Epithelial cell of proximal tubule (primary cell): Measurements from ENCODE around the gene CAPZB. TPM values are rescaled to one million over a fixed set of nuclear protein-coding genes. Genes with fewer than 3 reads are reported as not detected.

Experiments
- DNase-seq: peaks from one replicate; pipeline ENCODE4 v3.0.0-alpha.2; 2011; ENCODE audit warnings: low read depth
- H3K4me3 ChIP-seq: 2 replicates; pipeline ENCODE4 v1.5.1; 2011; ENCODE audit warnings: low read depth, mild to moderate bottlenecking, low read length
- total RNA-seq: library from RNA; depleted of rRNA; stranded (reverse); fragments of >200 nt; gene quantifications from 2 replicates; pipeline ENCODE4 v1.2.3, GENCODE V29; 2015
- TF ChIP-seq, protein P1 (sequence below): conservative IDR thresholded peaks from 2 replicates; pipeline ENCODE4 v1.5.1; 2012; ENCODE audit warnings: low read depth, mild to moderate bottlenecking, low read length

Gene CAPZB
- total RNA-seq, 1 donor from 2014 or later = 74.9 TPM

DNA sequence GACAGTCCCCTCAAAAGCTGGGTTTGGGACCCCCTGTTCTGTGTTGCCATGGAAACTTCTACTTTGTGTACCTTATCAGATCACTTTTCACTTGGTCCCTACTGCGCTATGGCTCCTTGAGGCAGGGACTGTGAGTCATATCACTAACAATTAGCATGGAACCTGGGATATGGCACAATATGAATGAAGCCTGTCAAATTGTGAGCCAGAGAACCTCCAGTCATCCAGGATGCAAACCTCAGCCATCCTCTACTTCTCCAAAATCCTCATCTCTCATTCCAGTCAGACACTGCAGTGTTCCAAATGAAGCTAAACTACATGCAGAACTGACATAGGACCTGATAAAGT lies 11.2 kb upstream of the CAPZB start:
- DNase-seq = no peak
- H3K4me3 ChIP-seq = no peak overlapping the region
- TF ChIP-seq, protein P1, sequence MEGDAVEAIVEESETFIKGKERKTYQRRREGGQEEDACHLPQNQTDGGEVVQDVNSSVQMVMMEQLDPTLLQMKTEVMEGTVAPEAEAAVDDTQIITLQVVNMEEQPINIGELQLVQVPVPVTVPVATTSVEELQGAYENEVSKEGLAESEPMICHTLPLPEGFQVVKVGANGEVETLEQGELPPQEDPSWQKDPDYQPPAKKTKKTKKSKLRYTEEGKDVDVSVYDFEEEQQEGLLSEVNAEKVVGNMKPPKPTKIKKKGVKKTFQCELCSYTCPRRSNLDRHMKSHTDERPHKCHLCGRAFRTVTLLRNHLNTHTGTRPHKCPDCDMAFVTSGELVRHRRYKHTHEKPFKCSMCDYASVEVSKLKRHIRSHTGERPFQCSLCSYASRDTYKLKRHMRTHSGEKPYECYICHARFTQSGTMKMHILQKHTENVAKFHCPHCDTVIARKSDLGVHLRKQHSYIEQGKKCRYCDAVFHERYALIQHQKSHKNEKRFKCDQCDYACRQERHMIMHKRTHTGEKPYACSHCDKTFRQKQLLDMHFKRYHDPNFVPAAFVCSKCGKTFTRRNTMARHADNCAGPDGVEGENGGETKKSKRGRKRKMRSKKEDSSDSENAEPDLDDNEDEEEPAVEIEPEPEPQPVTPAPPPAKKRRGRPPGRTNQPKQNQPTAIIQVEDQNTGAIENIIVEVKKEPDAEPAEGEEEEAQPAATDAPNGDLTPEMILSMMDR = no peak

DNA sequence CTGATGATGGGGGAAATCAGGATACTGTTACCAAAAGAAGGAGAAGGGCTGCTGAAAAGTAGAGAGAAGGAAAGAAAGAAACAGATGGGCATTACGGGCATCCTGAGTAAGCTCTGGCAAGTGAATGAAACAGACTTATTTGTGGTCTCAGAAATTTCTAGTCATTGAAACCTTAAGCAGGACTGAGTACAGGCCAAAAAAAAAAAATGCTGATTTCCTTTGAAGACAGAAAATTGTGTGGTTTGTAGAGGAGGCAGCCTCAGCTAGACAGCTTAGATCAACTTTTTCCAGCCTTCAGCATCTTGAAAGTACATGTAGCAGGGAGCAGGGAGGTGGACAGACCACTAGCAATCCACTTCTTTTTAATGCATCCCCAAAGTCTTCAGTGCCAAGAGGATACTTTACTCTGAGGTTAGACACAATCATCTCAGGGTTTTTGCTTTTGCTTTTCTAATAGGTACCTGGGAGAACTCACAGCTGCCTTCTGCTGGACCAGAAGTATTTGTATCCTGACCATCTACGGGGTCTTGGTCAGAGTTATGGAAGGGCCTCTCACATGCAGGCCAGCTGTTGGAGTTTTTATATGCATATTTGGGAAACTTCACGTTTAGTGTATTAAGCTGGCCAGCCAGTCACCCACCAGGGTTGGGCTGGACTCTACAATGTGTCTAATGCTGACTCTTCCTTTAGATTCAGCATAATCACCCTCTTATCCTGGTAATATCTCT lies 10.6 kb upstream of the CAPZB start:
- DNase-seq = no peak
- TF ChIP-seq, protein P1 = no peak
- H3K4me3 ChIP-seq = no peak overlapping the region

DNA sequence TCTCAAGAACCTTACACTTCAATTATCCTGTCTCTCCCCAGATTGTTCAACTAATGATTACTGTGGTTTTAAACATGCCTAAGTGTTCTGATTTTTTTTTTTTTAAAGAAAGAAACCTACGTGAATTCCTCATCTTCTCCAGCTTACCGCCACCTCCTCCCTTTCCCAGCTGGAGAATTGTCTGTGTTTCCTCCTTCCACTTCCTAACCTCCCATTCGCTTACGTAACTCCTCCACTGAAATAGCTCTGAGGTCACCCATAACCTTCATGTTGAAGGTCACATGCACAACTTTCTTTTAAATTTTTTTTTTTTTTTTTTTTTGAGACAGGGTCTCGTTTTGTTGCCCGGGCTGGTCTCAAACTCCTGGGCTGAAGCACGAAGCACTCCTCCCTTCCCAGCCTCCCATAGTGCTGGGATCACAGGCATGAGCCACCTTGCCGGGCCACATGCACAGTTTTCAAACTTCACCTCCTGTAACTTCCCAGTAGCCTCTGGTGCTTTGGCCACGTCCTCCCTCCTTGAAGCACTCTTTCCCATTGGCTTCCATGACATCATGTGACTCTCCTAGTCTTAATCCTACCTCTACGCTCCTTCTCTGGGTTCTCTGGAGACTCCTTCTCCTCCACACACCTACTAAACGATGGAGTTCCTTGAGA lies 9.8 kb upstream of the CAPZB start:
- DNase-seq = no peak

DNA sequence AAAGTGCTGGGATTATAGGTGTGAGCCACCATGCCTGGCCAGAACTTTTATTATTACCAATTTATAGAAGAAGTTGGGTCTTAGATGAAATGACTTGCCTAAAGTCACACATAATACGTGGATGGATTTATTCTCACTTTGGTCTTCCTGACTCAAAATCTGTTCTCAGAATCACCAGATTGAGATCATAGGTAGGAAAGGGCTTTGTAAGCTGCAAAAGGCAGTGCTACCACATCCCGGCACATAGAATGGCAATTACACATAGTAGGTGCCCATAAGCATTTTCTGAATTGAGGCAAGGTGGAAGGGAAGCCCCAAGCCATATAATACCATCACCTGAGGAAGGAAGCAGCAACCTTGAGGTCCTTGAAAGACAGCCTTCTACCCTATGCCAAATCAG lies 8.2 kb upstream of the CAPZB start:
- DNase-seq = no peak
- TF ChIP-seq, protein P1 = no peak
- H3K4me3 ChIP-seq = no peak overlapping the region

More for the DNA sequence above, 9.8 kb upstream of the CAPZB start:
- H3K4me3 ChIP-seq = no peak overlapping the region
- TF ChIP-seq, protein P1 = no peak

DNA sequence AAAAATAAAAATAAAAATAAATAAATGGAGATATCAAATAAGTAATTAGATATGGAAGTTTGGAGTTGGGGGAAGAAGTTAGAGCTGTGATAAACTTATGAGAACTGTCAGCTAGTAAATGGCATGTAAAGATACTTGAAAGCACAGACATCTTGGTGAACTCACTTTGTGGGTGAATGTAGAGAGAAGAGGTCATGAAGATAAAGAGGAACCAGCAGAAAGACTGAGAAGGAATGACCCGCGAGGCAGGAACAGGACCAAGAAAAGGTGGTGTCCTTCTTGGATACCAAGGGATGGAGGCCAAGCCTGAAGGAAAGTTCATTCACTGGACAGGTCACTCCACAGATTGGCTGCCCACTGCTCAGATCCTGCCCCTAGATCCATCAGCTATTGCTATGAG lies 4.7 kb upstream of the CAPZB start:
- DNase-seq = no peak
- H3K4me3 ChIP-seq = no peak overlapping the region
- TF ChIP-seq, protein P1 = no peak

DNA sequence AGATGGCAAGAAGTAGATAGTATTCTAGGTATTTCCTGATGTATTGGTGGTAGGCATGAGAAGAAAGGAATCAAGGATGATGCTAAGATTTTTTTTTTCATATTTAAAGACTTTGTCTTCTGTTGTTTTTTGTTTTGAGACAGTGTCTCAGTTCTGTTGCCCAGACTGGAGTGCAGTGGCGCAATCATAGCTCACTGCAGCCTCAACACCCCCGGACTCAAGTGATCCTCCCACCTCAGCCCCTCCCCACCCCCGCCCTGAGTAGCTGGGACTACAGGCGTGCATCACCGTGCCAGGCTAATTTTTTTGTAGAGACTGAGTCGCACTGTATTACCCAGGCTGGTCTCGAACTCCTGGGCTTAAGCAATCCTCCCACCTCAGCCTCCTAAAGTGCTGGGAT lies 2.8 kb upstream of the CAPZB start:
- TF ChIP-seq, protein P1 = no peak
- no peak for DNase-seq
- H3K4me3 ChIP-seq = no peak overlapping the region
